NCI-H2107 (cell line): Measurements from ENCODE around the gene HADH.

Experiments
- DNase-seq: peaks from one replicate; lab custom pipeline; 2025; lab: John Stamatoyannopoulos, UW

Gene HADH

DNA sequence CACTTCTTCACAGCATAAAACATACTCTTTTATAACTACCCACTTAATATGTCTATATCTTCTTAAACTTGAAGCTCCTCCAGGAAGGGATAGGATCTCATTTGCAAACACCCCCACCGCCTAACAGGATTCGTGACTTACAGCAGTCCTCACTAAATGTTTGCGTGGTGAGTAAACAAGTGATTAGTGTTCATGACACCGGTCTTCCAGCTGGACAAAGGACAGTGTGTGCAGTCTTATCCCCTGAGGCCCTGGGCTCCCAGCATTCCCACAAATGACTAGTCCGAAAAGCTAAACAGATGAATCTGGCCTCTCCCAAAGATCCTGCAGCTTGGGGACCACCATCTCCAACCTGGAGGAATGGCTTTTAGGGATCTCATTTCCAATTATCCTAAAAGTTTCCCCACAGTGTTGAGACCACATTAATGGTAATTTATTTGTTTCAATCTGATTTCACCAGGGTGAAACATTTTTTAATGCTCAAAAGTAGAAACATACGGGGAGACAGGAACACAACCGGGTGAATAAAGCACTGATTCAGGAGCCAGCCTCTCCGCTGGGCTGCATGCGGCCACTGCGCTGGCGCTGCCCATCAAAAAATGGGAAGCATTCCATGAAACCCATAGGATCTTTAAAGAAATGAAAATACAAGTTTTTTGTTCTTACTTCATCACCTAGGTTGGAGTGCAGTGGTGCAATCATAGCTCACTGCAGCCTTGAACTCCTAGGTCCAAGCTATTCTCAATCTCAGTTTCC lies 69.2 kb downstream of the HADH start:
- no peak for DNase-seq

DNA sequence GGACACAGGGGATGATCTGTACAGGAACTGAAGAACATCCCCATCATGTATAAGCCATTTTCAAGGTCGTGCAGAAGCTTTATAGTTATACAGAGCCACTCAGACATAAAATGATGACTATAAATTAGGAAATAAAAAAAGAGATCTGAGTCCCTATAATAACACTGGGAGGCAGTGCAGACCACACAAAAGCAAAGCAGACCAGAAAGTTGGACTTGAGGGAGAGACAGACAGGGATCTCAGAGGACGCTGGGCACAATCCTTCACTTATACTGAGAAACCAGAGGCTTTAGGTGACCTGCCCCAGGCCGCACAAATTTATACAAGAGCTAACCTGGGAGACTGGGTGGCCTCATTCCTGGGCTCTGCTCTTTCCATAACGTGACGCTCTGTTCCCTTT lies 70.5 kb downstream of the HADH start:
- DNase-seq, result no peak

DNA sequence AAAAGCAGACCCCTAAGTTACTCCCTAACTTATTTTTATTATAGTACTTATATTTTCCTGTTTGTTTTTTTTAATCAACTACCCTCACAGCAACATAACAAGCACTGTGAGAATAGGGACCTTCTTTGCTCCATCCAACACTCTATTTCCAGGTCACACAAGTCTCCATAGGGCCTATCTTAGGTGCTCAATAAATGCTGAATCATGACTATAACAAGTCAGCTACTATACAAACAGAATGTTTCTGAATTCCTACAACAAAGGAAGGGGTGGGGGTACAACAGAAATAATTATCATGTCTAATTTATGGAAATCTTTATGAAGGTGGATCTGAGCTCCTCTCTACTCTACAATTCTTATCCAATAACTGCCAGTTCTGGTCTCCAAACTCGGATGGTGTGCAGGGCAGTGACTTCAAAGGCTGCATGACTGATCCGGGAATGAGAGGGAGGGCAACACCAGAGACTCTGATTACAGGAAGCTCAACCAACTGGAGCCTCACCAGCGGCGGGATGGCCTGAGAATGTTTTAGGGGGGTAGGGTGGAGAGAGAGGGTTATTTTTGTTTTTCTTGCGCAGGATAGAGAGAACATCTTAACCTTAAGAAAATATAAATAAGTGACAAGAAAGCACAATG lies 71.1 kb downstream of the HADH start:
- DNase-seq, result no peak

DNA sequence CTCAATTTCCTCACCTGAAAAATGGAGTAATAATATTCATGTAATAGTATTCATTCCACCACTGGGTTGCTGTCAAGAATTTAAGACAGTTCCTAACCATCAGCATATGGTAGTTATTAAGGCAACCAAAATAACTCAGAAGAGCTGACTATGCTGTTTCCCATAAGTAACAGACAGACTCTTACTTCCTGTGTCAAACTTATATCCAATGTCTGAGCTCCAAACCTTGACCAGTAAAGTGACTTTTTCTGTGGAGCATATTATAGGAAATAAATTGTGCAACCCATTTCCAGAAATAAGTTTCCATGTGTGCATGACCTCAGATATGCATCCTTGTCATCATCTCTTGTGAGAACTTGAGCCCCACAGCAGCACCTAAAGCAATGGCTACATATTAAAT lies 78.8 kb downstream of the HADH start:
- no peak for DNase-seq

DNA sequence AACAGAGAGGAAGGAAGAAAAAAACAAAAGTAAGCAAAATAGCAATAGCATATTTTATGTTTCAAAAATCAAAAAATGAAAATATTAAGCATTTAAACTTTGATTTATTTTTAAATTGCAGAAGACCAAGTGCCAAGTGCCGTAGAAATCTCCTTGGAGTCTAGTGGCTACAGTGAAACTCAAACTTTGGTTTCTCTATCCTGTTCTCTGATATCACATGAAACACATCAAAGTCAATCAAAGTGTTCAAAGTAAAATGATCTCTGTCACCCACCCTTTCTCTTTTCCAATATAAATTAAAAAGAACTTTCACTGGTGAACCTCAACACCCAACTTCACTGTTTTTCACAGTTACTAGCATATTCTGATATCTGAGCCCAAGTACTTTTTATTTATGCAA lies 81.1 kb downstream of the HADH start:
- DNase-seq, result no peak

DNA sequence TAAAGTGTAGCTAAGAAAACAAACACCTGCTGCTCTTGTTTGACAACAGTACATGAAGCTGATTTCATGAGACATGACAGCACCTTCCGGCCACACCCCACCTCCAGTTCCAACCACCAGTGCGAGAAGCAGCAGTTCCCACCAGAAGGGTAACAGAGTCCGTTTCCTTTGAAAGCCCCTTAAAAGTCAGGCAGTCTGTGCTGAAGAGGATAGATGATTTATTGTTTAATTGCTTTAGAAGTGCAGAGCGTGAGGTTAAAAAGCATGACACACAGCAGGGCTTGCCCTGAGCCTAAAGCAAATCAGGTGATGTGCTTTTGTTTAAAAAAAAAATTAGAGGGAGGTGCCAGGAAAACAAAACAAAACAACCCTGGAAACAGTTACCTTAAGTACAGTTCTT lies 82.6 kb downstream of the HADH start:
- no peak for DNase-seq

DNA sequence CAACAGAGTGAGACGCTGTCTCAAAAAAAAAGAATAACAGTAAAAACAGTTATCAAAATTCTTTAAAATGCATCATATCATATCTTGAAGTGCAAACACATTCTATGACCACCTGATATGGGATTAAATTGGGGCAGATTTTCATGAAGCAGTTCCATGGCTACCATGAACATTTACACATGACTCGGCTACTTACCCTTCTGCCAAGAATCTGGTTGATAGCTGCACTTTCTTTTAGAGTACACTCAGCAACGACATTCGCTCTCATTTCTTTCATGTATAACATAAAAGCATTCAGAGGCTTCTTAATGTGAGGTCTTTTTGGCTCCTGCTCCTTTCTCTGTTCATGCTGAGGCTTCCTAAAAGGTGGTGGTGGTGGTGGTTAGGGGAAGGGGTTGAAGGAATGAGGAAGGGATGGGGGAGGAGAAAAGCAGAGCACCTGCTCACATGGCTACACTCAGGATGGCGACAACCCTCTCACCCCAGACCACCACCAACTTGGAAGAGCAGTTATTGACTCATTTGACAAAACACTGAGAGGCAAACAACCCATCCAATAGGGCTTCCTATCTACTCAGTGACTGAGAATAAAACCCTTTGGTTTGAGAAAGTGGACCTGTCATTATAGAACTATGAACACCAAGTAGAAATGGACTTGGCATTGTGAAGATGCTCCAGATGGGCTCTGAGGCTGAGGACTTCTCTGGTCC lies 88.5 kb downstream of the HADH start:
- no peak for DNase-seq

DNA sequence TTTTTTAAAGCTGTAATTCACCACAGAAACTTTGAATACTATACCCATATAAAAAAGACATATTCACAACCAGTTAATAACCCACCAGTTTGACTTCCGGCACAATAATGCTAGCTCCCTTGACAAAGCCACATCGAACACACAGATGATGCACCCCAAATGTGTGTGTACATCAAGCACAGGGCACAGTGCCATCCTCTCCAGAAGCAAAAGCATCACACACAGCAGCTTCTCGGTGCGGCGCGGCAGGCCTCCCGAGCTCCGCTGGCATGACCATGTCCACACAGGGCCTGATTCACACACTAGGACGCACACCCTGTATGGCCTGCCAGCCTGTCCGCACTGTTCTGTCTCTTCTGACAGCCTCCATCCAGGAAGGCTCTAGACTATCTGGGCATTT lies 91.1 kb downstream of the HADH start:
- no peak for DNase-seq

DNA sequence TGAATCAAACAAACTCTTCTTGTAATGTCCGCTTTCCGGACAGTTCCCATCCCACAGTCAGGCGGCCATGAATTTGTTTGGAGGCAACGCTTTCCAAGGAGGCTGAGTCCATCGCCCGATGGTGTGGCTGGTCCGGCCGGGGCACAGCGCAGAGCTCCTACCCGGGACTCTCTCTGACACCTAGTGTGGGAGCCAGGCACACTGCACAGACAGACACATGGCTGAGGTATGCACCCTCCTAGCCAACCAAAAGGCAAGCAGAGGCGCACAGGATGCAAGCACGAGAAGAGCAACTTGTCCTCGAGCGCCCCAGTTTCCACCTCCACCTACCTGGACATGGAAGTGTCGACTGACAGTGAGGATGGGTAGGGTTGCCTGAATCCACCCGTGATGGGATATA lies 91.6 kb downstream of the HADH start:
- no peak for DNase-seq
